Vagina (tissue), 2 donors: ENCODE data around the gene LRRC7.

Source experiments
- CTCF ChIP-seq, 3 experiments: fragments of 450-650 bp in 2 of 3; fragments of 200-600 bp in 1 of 3; sonication (generic) in 1 of 3; IDR thresholded peaks; one replicate each; pipeline ENCODE4 v1.5.1; 2017 to 2019; ENCODE audit warnings: antibody characterized with exemption in 3 of 3, mild to moderate bottlenecking in 2 of 3, moderate library complexity in 2 of 3
- POLR2A ChIP-seq, 2 donors: fragments of 450-650 bp; IDR thresholded peaks; one replicate each; pipeline ENCODE4 v1.6.1; 2017; ENCODE audit warnings: antibody characterized with exemption in 2 of 2, mild to moderate bottlenecking in 2 of 2, moderate library complexity in 2 of 2
- POLR2AphosphoS5 ChIP-seq, 2 donors: sonication (generic); formaldehyde crosslinking; IDR thresholded peaks; one replicate each; pipeline ENCODE4 v1.9.0; 2017; ENCODE audit warnings: antibody characterized with exemption in 2 of 2, mild to moderate bottlenecking in 2 of 2, low read depth in 1 of 2; ENCODE audit not compliant: insufficient read depth in 1 of 2

- TF ChIP-seq CTCF (IDR thresholded peaks at IDR 0.05) (no peak), POLR2A (IDR thresholded peaks at IDR 0.05) (no peak), POLR2AphosphoS5 (IDR thresholded peaks at IDR 0.05; ENCODE audit: insufficient read depth in 1 of 2, low read depth in 1 of 2) (no peak)
Observed at GRCh38 chr1:69686367-69686984, 118.8 kb downstream of the LRRC7 start.
